ENCODE measurements around the gene HNRNPA1. TPM values are rescaled to one million over a fixed set of nuclear protein-coding genes. Genes with fewer than 3 reads are reported as not detected.

The HNRNPA1 gene
- total RNA-seq, 1 donor from 2014 or later, result 2,469 TPM

DNA sequence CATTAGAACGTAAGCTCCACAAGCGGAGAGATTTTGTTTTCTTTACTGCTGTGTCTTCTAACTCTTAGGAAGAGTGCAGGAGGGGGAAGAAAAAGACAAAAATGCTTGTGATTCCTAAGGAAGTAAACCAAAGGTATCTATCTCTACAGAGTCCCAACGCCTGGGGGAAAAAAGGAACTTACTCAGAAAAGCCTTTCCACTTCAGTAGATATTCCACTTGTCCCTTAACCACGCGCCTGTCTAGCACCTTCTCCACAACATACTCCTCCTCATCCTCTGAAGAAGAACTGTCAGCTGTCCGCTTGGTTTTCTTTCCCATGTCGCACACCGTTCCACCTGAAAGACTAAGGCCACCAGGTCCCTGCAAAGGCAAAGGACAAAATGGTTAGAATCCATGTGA, 23.2 kb upstream of the HNRNPA1 start:
- no peaks in the 10 kb centered on the region for H3K27me3 Mint-ChIP-seq
- H3K4me1 Mint-ChIP-seq (ENCODE audit: unreplicated experiment), result peaks cover 41% of the 10 kb centered on the region
- peak overlapping the region; percentile 54 for H3K4me3 Mint-ChIP-seq
- TF ChIP-seq, protein P1, sequence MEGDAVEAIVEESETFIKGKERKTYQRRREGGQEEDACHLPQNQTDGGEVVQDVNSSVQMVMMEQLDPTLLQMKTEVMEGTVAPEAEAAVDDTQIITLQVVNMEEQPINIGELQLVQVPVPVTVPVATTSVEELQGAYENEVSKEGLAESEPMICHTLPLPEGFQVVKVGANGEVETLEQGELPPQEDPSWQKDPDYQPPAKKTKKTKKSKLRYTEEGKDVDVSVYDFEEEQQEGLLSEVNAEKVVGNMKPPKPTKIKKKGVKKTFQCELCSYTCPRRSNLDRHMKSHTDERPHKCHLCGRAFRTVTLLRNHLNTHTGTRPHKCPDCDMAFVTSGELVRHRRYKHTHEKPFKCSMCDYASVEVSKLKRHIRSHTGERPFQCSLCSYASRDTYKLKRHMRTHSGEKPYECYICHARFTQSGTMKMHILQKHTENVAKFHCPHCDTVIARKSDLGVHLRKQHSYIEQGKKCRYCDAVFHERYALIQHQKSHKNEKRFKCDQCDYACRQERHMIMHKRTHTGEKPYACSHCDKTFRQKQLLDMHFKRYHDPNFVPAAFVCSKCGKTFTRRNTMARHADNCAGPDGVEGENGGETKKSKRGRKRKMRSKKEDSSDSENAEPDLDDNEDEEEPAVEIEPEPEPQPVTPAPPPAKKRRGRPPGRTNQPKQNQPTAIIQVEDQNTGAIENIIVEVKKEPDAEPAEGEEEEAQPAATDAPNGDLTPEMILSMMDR (conservative IDR thresholded peaks at IDR 0.05), result no peak
- H3K27ac Mint-ChIP-seq, result peak overlapping the region; percentile 61
- no peak for DNase-seq (ENCODE audit: extremely low spot score, unreplicated experiment)
- H3K9me3 Mint-ChIP-seq, result peaks cover under 1% of the 10 kb centered on the region
- H3K36me3 Mint-ChIP-seq, result peaks cover 19% of the 10 kb centered on the region

DNA sequence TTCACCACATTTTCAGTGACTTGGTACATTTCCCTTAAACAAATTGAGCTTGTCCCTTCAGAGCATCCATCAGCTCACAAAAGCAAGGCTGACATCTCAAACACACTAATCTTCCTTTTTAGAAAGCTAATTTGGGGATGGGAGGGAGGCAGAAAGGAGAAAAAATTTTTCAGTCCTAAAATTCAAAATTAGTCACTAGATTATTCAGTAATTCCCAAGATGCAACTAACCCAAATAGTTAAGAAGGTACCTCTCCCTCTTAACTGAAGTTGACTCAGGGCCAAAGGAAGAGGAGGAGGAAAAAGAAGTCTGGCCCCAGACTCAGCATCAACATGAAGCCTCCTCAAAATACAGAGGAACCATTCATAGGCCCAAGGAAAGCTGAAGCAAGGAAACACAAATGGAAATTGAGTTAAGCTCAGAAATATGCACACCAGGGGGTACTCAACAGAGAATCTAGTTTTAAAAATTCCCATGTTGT, 22.3 kb upstream of the HNRNPA1 start:
- H3K4me3 Mint-ChIP-seq, result peak overlapping the region; percentile 83
- peaks cover 22% of the 10 kb centered on the region for H3K36me3 Mint-ChIP-seq
- peak overlapping the region; percentile 61 for H3K27ac Mint-ChIP-seq
- H3K27me3 Mint-ChIP-seq, result no peaks in the 10 kb centered on the region
- no peak for DNase-seq (ENCODE audit: extremely low spot score, unreplicated experiment)
- peaks cover 47% of the 10 kb centered on the region for H3K4me1 Mint-ChIP-seq (ENCODE audit: unreplicated experiment)
- TF ChIP-seq, protein P1 (conservative IDR thresholded peaks at IDR 0.05), result no peak
- H3K9me3 Mint-ChIP-seq, result peaks cover 4% of the 10 kb centered on the region

DNA sequence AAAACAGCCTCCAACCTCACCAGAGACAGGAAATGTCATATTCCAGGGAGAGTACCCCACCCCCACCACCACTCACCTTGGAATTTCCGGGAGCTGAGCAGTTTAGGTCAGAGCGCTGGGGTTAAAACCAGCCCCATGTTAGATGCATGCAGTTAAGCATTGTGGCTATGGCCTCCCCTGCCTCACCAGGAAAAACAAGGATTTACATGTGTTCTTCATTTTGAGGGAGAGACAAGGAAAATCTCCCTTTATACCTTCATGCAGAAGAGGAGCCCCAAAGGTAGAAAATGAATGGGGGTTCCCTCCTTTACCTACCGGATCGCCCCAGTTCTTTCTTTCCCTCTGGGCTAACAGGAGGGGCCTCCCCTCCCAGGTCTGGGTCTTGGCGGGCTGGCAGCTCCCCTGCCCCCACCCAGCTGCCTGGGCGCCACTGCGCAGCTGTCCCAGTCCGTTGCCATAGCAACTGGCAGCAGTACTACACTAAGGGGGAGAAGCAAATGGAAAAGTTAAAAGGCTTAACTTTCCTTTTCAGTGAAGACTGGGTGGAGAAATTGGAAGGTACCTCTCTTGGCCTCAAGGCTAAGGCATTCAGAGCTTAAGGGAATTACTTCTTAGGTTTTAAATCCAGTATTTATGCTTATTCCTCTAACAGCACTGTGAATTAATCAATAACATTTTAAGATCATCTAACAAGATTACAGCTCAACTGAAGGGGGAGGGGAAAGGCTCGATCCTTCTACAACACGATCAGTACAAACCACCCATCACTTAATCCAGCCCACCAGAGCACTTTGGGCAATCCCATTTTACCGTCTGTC, 21.1 kb upstream of the HNRNPA1 start:
- Mint-ChIP-seq H3K27ac (peak overlapping the region; percentile 83), H3K27me3 (no peaks in the 10 kb centered on the region), H3K9me3 (peaks cover 4% of the 10 kb centered on the region), H3K36me3 (peaks cover 22% of the 10 kb centered on the region), H3K4me1 (ENCODE audit: unreplicated experiment) (peaks cover 47% of the 10 kb centered on the region), H3K4me3 (peak overlapping the region; percentile 83)
- TF ChIP-seq, protein P1 (conservative IDR thresholded peaks at IDR 0.05), result no peak
- peak; percentile 83 for DNase-seq (ENCODE audit: extremely low spot score, unreplicated experiment)

DNA sequence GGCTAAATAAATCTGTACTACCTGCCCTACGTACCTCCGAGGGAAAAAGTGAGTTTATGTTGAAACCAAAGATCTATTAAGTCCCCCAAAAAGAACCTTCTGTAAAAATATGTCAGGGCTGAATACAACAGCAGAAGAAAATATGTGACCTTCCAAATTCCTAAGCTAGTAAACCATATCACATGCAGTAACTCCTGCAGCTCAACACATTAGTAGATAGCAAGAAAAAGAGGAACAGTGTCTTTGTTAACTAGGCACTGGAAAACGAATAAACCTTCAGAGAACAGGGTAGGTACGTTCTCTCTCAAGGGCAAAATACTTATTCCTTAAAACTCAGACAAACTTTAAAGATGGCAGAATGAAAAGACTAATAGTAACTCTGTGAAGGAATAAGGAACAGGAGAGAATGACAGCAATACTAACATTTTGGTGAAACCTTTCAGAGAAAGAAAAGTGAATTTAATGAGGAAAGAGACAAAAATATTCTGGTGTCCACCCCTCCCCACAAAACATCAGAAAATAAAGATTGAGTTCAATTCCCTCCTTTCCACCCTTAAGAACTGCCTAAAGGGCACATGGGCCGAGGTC, 18.6 kb upstream of the HNRNPA1 start:
- no peaks in the 10 kb centered on the region for H3K27me3 Mint-ChIP-seq
- H3K4me3 Mint-ChIP-seq, result peak overlapping the region; percentile 44
- peaks cover 58% of the 10 kb centered on the region for H3K4me1 Mint-ChIP-seq (ENCODE audit: unreplicated experiment)

DNA sequence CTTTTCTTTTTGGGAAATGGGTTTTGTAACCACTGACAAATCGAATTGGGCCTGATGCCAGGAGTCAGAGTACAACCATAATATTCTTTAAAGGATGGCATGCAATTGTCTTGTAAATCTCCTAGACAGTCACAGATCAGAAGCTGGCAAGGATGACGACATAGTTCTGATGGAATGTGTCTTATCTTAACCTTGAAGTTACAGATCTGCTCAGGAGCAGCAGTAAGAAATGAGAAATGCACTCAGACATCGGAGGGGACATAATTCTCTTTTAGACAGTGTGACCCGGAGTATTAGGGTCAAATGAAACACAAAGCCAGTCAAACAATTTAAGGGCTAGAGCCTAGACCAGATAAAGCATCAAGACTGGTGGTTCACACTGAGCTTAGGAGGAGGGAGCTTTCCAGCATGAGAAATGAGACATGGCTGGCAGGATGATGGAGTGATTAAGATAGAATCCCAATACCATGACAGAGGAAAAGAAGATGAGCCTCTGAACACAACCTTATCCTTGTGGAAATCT, 18.1 kb upstream of the HNRNPA1 start:
- Mint-ChIP-seq H3K4me1 (ENCODE audit: unreplicated experiment) (peaks cover 60% of the 10 kb centered on the region), H3K36me3 (peaks cover 11% of the 10 kb centered on the region), H3K27ac (peak overlapping the region; percentile 82), H3K9me3 (peaks cover 4% of the 10 kb centered on the region), H3K27me3 (no peaks in the 10 kb centered on the region), H3K4me3 (peak overlapping the region; percentile 56)
- DNase-seq (ENCODE audit: extremely low spot score, unreplicated experiment), result no peak
- TF ChIP-seq, protein P1 (conservative IDR thresholded peaks at IDR 0.05), result no peak

More for the DNA sequence above, 18.6 kb upstream of the HNRNPA1 start:
- Mint-ChIP-seq H3K36me3 (peaks cover 10% of the 10 kb centered on the region), H3K9me3 (peaks cover 4% of the 10 kb centered on the region), H3K27ac (peak overlapping the region; percentile 82)
- DNase-seq (ENCODE audit: extremely low spot score, unreplicated experiment), result no peak
- TF ChIP-seq, protein P1 (conservative IDR thresholded peaks at IDR 0.05), result no peak
